Activated CD8-positive, alpha-beta memory T cell treated with anti-CD3 and anti-CD28 coated beads for 24 hours (primary cell): ENCODE results near the gene ARHGEF38.
"Not testable (repeated sequence)": the region's sequence is repeated elsewhere in the genome, so short reads cannot be mapped to it uniquely, and the experiment has no call there.

Experiments
- DNase-seq: peaks from one replicate; pipeline ENCODE4 v3.0.0-alpha.2; 2020

Gene ARHGEF38

GRCh38 chr4:105719204-105719603, 166.8 kb downstream of the ARHGEF38 start:
- DNase-seq: no peak

GRCh38 chr4:105725623-105726022, 173.2 kb downstream of the ARHGEF38 start:
- no peak for DNase-seq

- not testable (repeated sequence) for DNase-seq
Observed at GRCh38 chr4:105729895-105730294, 177.5 kb downstream of the ARHGEF38 start.
